OCI-LY7 (cell line): ENCODE results near the gene COL28A1.

Experiments used
- EZH2phosphoT487 ChIP-seq: fragments of 200-600 bp; sonication (generic); IDR thresholded peaks from 2 replicates; pipeline ENCODE4 v1.6.1; 2018; ENCODE audit warnings: low read depth, borderline replicate concordance, mild to moderate bottlenecking, mixed run types, antibody characterized with exemption, low read length, moderate library complexity, mixed read lengths
- TF ChIP-seq, protein P1 (sequence below): fragments of 200-600 bp; sonication (generic); conservative IDR thresholded peaks from 2 replicates; pipeline ENCODE4 v1.5.1; 2014; ENCODE audit warnings: mild to moderate bottlenecking, antibody characterized with exemption, low read length, moderate library complexity, mixed read lengths

DNA sequence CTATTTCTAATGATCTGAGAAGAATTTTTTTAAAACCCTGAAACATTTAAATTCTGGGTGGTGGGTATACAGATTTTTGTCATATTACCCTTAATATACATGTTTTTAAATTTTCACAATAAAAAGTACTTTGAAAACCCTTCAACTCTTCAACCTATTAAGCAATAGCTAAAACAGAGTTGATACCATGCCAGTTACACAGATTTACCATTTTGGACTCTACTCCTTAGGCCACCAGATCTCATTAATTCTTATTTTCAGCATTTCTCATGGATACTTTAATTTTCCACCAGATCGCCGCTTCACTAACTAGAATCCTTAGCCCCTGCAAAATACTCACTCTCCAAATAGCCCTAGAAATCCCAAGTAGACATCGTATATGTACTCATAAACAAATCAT, 12.7 kb upstream of the COL28A1 start:
- TF ChIP-seq, protein P1, sequence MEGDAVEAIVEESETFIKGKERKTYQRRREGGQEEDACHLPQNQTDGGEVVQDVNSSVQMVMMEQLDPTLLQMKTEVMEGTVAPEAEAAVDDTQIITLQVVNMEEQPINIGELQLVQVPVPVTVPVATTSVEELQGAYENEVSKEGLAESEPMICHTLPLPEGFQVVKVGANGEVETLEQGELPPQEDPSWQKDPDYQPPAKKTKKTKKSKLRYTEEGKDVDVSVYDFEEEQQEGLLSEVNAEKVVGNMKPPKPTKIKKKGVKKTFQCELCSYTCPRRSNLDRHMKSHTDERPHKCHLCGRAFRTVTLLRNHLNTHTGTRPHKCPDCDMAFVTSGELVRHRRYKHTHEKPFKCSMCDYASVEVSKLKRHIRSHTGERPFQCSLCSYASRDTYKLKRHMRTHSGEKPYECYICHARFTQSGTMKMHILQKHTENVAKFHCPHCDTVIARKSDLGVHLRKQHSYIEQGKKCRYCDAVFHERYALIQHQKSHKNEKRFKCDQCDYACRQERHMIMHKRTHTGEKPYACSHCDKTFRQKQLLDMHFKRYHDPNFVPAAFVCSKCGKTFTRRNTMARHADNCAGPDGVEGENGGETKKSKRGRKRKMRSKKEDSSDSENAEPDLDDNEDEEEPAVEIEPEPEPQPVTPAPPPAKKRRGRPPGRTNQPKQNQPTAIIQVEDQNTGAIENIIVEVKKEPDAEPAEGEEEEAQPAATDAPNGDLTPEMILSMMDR: no peak
- TF ChIP-seq EZH2phosphoT487: no peak
